Measurements from ENCODE around the gene NBDY. TPM values are rescaled to one million over a fixed set of nuclear protein-coding genes. Genes with fewer than 3 reads are reported as not detected.
A peak's percentile ranks its signal among the peaks of the same experiment; 100 is the strongest.

The NBDY gene
- total RNA-seq, 1 experiment from 2014 or later: 35.6 TPM

GRCh38 chrX:56800307-56800706 lies 71.3 kb downstream of the NBDY start:
- DNase-seq (ENCODE audit: low read depth): no peak

GRCh38 chrX:56800801-56801200 lies 71.8 kb downstream of the NBDY start:
- DNase-seq (ENCODE audit: low read depth): no peak

GRCh38 chrX:56802428-56802827 lies 73.4 kb downstream of the NBDY start:
- DNase-seq (ENCODE audit: low read depth): no peak

GRCh38 chrX:56802921-56803849 lies 74.1 kb downstream of the NBDY start:
- DNase-seq (ENCODE audit: low read depth): peak; percentile 43

GRCh38 chrX:56803850-56804681 lies 75.0 kb downstream of the NBDY start:
- no peak for DNase-seq (ENCODE audit: low read depth)

- no peak for DNase-seq (ENCODE audit: low read depth)
Measured at GRCh38 chrX:56804867-56805266, 75.8 kb downstream of the NBDY start.

- DNase-seq (ENCODE audit: low read depth): no peak
Measured at GRCh38 chrX:56805399-56805798, 76.4 kb downstream of the NBDY start.

GRCh38 chrX:56806176-56806575 lies 77.1 kb downstream of the NBDY start:
- peak; percentile 31 for DNase-seq (ENCODE audit: low read depth)

GRCh38 chrX:56811599-56811998 lies 82.6 kb downstream of the NBDY start:
- no peak for DNase-seq (ENCODE audit: low read depth)

GRCh38 chrX:56812515-56813105 lies 83.6 kb downstream of the NBDY start:
- DNase-seq (ENCODE audit: low read depth): peak; percentile 61

- peak; percentile 90 for DNase-seq (ENCODE audit: low read depth)
Measured at GRCh38 chrX:56813318-56813837, 84.3 kb downstream of the NBDY start.

GRCh38 chrX:56817179-56817578 lies 88.1 kb downstream of the NBDY start:
- no peak for DNase-seq (ENCODE audit: low read depth)

GRCh38 chrX:56826020-56826419 lies 97.0 kb downstream of the NBDY start:
- DNase-seq (ENCODE audit: low read depth): no peak

- DNase-seq (ENCODE audit: low read depth): no peak
Measured at GRCh38 chrX:56833626-56834025, 104.6 kb downstream of the NBDY start.

- DNase-seq (ENCODE audit: low read depth): peak; percentile 70
Measured at GRCh38 chrX:56853436-56853835, 124.4 kb downstream of the NBDY start.

GRCh38 chrX:56857042-56857441 lies 128.0 kb downstream of the NBDY start:
- DNase-seq (ENCODE audit: low read depth): no peak

- no peak for DNase-seq (ENCODE audit: low read depth)
Measured at GRCh38 chrX:56860888-56861287, 131.8 kb downstream of the NBDY start.

Other genes with a start within 250 kb of the NBDY start
- gene UBQLN2, start 165.6 kb upstream of the NBDY start, total RNA-seq (2014; rRNA removed; shearing (Covaris generic)): 14.8 and 15.3 TPM in 2 replicates

All from RPMI7951 (cell line).